GM18870 (cell line): Measurements from ENCODE around the gene CNTFR.

Source experiments
- ATAC-seq: cut with Tn5 transposase; IDR thresholded peaks from one replicate; pipeline ENCODE4 v1.9.1; 2021; ENCODE audit warnings: moderate library complexity; ENCODE audit not compliant: unreplicated experiment

The CNTFR gene

GRCh38 chr9:34590381-34591247, 1.1 kb upstream of the CNTFR start:
- no peak for ATAC-seq

- no peak for ATAC-seq
These were observed 571 bp downstream of the CNTFR start for GRCh38 chr9:34588671-34589635.

- no peak for ATAC-seq
These were observed 2.3 kb downstream of the CNTFR start for GRCh38 chr9:34587271-34587670.

- ATAC-seq, result no peak
These were observed 3.4 kb downstream of the CNTFR start for GRCh38 chr9:34585946-34586669.

- no peak for ATAC-seq
These were observed 4.6 kb downstream of the CNTFR start for GRCh38 chr9:34584970-34585369.

- ATAC-seq, result no peak
These were observed 6.7 kb downstream of the CNTFR start for GRCh38 chr9:34582787-34583186.

GRCh38 chr9:34581318-34581717, 8.2 kb downstream of the CNTFR start:
- ATAC-seq, result no peak

GRCh38 chr9:34580358-34580757, 9.2 kb downstream of the CNTFR start:
- no peak for ATAC-seq

GRCh38 chr9:34579808-34580163, 9.7 kb downstream of the CNTFR start:
- ATAC-seq, result no peak

GRCh38 chr9:34579104-34579807, 10.3 kb downstream of the CNTFR start:
- no peak for ATAC-seq

GRCh38 chr9:34578241-34579103, 11.1 kb downstream of the CNTFR start:
- ATAC-seq, result no peak

GRCh38 chr9:34577400-34578240, 11.9 kb downstream of the CNTFR start:
- no peak for ATAC-seq

GRCh38 chr9:34576597-34577399, 12.7 kb downstream of the CNTFR start:
- ATAC-seq, result no peak

GRCh38 chr9:34575862-34576596, 13.5 kb downstream of the CNTFR start:
- ATAC-seq, result no peak

- ATAC-seq, result no peak
These were observed 14.3 kb downstream of the CNTFR start for GRCh38 chr9:34575241-34575640.

- no peak for ATAC-seq
These were observed 15.0 kb downstream of the CNTFR start for GRCh38 chr9:34574571-34574970.
